NT2/D1 (cell line): ENCODE measurements around the gene PLA2G12B.

ENCODE experiments used
- SUZ12 ChIP-seq: IDR thresholded peaks from 2 replicates; pipeline ENCODE4 v1.6.1; 2011; ENCODE audit not compliant: insufficient read length, insufficient read depth; ENCODE audit errors: extremely low read depth
- ZNF274 ChIP-seq: IDR thresholded peaks from 2 replicates; pipeline ENCODE4 v1.6.1; 2011; ENCODE audit warnings: mild to moderate bottlenecking, low read depth, low read length

GRCh38 chr10:72912736-72913135, 41.9 kb downstream of the PLA2G12B start:
- TF ChIP-seq ZNF274 (no peak), SUZ12 (no peak)
